Epithelial cell of proximal tubule (primary cell): ENCODE results near the gene KAT6B. TPM values are rescaled to one million over a fixed set of nuclear protein-coding genes. Genes with fewer than 3 reads are reported as not detected.

Source experiments
- DNase-seq: peaks from one replicate; pipeline ENCODE4 v3.0.0-alpha.2; 2011; ENCODE audit warnings: low read depth
- H3K4me3 ChIP-seq: 2 replicates; pipeline ENCODE4 v1.5.1; 2011; ENCODE audit warnings: low read depth, mild to moderate bottlenecking, low read length
- CTCF ChIP-seq: conservative IDR thresholded peaks from 2 replicates; pipeline ENCODE4 v1.5.1; 2012; ENCODE audit warnings: low read depth, mild to moderate bottlenecking, low read length
- total RNA-seq: library from RNA; depleted of rRNA; stranded (reverse); fragments of >200 nt; gene quantifications from 2 replicates; pipeline ENCODE4 v1.2.3, GENCODE V29; 2015

The KAT6B gene
- total RNA-seq, 1 donor from 2014 or later, result 10.1 TPM

- no peak overlapping the region for H3K4me3 ChIP-seq
- TF ChIP-seq CTCF, result no peak
- no peak for DNase-seq
These were observed 246.3 kb downstream of the KAT6B start for GRCh38 chr10:75072727-75073126.

GRCh38 chr10:75073442-75073841, 247.0 kb downstream of the KAT6B start:
- TF ChIP-seq CTCF, result no peak
- DNase-seq, result no peak
- H3K4me3 ChIP-seq, result no peak overlapping the region

- DNase-seq, result no peak
- no peak overlapping the region for H3K4me3 ChIP-seq
- TF ChIP-seq CTCF, result no peak
These were observed 248.5 kb downstream of the KAT6B start for GRCh38 chr10:75074711-75075445.

- DNase-seq, result no peak
- TF ChIP-seq CTCF, result no peak
- H3K4me3 ChIP-seq, result no peak overlapping the region
These were observed 249.9 kb downstream of the KAT6B start for GRCh38 chr10:75076348-75076747.

GRCh38 chr10:75079436-75080083, 253.2 kb downstream of the KAT6B start:
- no peak for DNase-seq
- no peak for TF ChIP-seq CTCF
- H3K4me3 ChIP-seq, result no peak overlapping the region

- DNase-seq, result no peak
- TF ChIP-seq CTCF, result no peak
- H3K4me3 ChIP-seq, result no peak overlapping the region
These were observed 254.2 kb downstream of the KAT6B start for GRCh38 chr10:75080554-75080953.

- no peak for DNase-seq
- H3K4me3 ChIP-seq, result no peak overlapping the region
- TF ChIP-seq CTCF, result no peak
These were observed 255.0 kb downstream of the KAT6B start for GRCh38 chr10:75081379-75081778.
